HG03196 (cell line): ENCODE results near the gene ZIC4.

Experiments
- ATAC-seq: cut with Tn5 transposase; IDR thresholded peaks from one replicate; pipeline ENCODE4 v1.9.1; 2021; ENCODE audit not compliant: unreplicated experiment

ZIC4 gene

DNA sequence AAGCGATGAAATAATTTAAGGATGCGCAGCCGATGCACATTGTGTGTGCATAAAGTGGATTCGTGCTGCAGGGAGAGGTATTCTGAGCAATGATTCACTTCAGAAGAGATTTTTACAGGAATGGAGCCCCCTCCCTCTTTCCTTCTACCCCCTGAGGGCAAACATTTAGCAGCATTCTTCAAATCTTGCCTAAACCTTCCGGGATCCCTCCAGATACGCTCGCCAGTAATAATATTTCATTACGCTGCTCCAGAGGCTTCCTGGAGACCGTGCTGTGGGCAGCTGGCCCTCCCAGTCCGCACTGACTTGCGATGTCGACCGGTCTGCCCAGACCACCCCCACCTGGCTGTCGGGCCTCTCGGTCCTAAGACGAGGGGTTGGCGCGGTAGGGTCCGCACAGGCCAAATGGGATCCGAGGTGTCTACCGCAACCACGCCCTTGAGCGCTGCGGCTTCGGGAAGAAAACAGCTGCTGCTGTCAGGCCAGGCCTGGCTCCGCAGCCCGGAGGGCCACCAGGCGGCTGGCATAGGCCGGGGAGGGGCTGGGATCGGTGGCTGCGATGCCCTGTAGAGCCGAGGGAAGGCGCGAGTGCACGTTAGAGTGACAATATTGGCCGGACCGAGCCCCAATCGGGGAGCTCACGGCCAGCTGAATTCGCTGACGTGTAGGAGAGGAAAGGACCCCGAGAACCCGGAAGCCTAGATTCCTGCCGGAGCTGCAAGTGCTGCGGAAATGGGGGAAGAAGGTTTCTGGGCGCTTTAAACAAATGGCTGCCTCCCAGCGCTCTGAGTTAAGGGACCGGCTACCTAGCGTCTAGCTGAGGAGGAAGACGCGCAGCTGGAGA is 14.3 kb downstream of the ZIC4 start:
- no peak for ATAC-seq

DNA sequence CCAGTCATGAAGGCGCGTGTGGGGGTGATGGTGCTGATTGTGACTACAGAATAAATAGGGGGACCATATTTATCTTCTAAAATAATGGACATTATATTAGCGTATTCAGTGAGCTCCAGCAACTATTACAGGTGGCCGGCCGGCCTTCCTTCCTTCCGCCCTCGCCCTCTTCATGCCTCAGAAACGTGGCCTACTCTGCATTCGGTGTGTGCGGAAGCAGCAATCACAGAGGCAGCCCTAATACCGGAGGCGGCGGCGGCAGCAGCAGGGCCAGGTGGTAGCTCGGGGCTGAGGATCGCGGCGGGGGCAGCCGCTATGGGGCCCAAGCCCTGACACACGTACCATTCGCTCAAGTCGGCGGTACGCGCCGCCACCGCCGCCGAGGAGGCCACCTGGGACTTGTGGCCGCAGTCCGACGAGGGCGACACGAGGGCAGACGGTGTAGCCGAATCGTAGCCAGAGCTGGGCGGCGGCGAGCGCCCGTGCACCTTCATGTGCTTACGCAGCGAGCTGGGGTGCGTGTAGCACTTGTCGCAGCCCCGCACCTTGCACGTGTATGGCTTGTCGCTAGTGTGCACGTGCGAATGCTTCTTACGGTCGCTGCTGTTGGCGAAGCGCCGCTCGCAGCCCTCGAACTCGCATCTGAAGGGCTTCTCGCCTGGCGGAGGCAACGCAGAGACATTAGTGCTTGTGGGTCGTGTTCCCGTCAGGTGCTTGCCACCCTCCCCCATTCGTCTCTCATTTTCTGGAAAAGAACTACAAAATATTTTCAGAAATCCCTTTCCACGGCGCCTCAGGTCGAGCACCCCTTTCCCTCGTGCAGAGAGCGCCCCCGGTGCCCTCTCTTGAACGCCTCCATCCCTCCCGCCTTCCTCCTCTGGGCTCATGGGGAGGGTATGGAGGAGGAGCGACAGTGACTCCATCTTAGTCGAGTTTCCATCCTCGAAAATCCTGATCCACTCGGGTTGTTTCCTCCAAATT is 15.5 kb downstream of the ZIC4 start:
- no peak for ATAC-seq

DNA sequence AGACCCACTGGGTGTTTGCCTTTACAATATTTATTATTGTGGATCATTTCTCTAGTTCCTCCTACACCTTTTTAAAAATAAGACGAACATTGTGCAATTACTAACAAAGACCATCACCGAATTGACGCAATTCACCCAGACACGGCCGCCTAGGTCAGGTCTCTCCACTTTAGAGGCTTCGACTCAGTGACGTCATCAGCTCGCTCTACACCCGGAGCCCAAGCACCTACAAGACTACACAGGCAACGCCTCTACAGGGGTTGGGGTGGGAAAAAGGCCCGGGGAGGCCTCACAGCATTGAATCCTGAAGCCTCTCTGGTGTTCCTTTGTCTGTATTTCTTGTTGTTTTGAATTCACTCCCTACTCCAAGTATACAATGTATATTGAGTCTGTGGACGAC is 16.6 kb downstream of the ZIC4 start:
- no peak for ATAC-seq

DNA sequence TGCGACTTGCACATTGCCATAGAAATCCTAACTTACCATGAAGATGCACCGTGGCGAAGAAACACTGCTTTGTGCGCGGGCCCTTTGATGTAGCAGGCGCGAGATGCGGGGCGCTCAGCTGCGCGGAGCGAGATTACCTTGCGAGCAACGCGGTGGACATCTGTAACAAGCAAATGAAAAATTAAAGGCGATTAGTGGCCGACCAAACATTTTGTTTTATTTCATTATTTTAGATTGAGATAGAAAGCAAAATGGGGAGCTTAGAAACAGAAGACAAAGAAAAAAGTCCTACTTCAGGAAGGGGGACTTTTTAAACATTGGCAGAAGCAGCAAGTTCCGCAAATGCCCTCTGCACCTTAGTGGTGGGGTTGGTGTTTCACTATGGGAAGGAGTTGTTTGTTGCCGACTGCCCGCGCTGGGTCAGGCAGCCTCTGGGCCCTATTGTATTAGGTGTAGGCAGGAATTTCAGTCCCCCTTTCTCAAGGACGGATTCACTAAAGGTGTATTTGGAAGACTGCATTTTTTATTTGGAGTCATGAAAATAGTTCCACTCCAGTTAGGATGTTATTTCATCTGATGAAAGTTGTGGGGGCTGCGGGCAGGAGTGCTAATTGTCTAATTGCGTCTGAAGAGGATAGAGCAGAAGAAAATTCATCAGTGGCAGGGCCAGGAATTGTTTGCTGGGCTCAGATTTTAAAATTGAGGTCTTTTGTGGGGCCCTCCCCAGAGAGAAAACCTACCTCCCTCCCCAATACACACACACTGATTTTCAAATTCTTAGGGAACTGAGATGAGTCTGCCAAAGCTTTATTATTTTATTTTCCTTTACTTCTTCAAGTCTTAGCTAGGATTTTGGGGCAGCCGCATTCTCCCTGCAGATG is 17.4 kb downstream of the ZIC4 start:
- no peak for ATAC-seq

DNA sequence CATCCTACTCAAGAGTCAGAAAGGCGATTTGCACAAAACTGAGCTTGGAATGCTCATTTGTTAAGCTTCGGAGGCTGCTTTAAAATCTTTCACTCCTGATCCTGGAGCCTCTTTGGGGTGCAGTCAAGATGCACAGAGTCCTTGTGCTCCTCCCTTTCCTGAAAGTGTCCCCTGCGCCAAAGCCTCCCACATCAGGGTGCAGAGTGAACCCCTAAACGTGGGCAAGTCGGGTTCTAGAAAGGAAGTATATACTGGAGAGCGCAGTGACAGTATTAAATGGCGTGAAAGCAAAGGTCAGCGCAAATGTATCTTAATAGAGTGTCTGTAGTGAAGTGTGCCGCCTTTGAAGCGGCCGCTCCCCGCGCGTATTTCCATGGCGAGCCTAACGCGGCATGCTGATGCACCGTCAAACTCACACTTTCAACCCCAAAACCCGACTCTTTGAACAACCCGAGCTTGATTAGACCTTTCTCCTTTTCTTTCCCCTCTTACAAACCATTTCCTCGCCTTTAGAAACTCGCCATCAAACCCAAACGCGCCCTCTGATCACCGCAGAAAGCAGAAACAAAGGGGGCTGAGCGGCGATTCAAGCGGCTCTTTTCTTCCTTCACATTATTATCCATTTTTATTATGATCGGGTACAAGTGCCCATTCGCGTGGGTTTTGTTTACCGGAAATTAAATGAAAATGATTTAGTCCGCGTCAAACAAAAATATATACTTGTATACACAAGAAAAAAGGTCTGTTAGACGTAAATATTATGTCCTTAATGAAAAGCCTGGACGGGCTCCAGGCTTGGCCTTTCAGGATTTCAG is 18.3 kb downstream of the ZIC4 start:
- no peak for ATAC-seq

DNA sequence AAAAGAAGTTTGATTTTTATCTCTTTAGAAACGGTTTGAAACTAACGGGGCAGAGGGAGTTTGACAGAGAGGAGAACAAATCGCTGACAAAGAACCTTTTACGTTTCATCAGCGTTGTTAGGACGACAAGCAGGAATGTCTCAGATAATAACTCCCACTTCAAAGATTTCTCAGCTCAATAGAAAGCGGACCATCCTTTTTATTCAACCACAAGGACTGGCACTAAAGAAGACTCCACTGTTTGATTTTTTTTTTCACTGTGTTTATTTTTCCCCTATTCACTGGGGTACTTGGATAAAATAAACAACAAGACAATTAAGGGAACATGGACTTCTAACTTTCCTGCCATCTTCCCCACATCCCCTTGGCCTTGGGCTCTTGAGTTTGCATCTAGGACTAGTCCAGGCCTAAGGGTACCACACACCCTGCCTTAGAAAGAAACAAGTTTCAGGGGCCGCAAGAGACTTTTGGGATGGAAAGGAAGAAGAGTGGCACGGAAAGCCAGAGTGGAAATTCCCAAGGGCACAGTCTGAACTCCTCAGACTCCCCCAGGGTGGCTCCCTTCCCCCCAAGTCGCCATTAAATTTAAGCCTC is 19.0 kb downstream of the ZIC4 start:
- ATAC-seq = no peak

DNA sequence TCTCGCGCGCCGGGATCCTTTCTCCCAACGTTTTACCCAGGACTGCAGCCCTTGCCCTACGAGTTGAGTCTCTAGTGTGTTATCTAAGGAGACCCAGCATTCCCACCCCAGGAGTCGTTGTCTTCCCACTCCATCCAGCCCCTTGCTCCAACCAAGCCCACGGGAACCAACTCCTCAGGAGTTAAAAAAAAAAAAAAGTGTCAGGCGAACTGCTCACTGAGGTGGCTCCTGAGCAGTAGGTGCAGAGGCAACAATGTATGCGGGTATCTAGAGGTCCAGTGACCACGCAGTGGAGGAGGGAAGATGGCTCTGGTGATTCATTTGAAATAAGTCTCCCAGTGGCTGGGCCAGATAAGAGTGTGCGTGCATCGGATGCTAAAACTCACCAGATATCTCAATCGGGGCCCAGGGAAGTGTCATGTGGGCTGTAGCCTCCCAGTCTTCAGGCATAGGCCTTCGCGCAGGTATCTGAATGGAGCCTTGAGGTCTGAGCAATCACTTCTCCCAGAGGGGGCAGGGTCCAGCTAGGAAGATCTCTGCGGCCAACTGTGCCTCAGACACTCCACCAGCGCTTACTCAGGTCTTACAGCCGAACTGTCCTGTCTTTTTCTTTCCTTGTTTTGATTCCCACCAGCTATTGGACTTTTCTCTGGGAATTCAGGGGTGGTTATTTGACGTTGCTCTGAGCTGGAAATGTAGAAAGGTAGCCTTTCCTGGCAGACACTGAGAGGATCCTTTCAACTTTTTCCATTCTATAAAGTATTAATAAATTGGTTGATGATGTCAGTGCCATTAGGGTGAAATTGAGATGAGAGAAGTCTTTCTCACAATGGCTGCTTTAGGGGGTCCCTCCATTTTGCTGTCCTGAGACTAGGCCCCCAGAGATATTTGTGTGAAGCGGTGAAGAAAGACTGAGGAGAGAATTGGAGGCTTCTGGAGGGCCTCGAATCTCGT is 21.0 kb downstream of the ZIC4 start:
- ATAC-seq = no peak

DNA sequence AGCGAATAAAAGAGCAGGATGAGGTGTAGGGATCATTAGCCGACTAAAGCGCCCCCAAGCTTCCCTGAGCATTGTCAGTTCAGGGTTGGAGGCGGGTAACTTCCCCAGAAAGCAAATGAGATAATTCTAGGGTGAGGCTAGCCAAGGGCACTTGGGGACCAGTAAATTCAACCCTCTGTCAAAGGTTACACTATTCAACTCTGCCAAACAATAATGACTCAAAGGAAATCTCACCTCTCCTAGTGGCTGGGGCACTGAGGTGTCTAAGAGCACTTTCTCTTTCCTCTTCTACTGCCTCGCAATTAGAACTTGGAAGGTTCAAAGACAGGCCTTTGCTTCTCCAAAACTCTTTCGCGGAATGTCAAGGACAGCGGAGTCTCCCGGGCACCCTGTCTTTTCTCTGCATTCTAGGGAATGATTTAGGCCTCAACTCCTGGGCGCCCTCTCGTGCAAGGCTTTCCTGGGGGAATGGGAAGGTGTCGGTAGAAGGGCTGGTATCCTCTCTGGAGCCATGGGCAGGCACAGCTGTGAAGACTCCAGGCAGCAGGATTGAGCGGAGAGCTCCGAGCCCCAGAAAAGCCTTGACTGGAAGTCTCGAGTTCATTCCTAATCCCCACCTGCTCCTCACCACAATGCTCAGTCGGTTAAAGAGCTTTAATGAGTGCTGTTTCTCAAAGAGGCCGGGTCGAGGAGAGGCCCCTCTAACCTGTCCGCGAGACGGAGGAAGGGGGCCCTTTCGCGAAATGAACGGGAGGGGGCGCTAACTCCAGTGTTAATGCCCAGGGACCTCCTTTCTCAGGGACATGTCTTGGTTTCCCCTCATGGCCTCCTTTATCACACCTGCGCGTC is 21.9 kb downstream of the ZIC4 start:
- no peak for ATAC-seq

DNA sequence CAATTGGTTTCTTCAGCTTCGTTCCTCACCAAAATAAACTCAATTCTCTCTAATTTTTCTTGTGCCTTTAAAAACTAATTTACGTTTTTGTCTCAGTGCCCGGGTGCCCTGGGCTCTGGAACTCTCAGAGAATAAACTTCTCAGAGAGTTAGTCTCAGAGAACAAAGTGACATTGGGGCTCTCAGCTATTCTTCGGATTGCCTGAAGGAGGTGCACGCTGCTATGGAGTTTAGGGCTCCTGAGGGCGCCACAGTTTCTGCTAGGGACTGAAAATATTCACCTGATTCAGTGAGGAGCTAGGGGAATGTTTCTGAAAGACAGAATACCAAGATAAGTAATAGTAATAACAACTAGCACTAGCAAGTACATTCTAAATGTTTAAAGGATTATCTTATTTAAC is 22.7 kb downstream of the ZIC4 start:
- no peak for ATAC-seq

DNA sequence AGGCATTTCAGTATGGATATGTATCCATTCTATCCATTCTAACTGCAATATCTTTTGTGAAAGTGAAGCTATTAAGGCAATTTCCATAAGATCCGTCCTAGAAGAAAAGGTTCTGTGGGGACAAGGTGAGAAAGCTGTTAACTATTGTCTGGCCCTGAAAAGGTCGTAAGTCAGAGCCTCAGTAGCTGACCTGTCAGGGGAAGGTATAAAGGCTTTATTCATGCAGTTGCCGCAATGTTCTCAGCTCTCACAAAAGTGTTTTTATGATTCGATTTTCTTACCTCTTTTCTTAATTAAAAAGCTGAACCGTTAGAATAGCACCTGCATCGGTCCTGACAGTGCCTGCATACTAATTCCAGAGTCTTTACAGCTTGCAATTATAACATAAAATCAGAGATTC is 24.7 kb downstream of the ZIC4 start:
- no peak for ATAC-seq

DNA sequence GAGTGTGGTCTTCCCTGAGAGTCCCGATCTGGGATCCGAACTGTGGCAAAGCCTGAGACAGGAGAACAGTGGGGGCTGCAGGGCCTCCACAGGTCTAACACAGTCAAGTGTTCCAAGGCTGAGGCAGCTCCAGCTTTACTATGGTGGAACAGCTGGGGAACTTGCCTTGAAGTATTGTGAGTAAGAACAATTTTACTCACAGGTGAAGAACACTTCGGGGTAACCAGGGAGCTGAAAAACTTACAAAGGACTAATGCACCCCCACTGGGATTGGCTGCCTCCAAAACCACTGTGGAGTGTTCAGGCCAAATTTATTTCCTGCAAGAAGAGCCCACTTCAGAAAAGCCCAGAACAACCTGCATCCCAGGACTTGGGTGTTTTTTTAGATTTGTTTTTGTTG is 25.4 kb downstream of the ZIC4 start:
- no peak for ATAC-seq

DNA sequence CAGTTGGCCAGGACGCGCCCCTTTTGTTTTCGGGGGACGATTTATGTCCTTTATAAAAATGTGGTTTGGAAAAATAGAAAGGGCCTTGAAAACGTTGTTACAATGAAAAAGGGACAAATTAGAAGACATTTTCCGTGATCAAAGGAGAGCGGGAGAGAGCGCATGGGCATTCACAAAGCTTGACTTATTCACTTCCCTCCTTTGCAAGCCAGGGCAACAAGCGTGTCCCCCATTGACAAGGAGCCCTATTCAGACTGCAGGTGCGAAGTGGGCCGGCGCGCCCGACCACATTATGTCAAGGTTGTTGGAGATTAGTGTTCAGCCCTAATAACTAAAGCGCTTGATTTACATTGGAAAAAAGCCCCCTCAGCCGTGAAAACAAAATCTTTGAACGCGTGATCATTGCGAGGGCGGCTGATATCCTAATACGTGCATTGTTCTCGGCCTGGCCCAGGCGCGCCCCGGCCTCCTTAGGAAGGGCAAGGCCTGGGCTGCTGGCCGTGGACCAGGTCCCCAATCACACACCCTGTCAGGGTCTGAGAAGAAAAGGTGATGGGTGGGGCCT is 25.9 kb downstream of the ZIC4 start:
- ATAC-seq = no peak

DNA sequence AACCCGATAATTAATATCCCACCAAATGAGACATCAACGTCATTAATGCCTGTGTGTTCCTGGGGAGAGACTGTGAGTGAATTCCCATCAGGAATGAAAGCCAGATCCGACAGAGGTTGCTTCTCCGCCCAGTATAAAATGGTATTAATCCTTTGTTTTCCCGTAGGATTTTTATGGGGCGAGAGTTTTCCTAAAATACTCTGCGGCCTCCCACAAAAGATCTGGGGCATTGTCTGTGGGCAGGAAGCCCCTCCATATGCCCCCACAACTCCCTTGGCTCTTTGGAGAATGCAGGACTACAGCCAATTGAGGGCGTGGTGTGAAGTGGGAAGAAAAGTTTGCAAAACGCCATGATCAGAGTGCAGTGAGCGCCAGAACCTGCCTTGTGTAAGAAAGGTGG is 26.7 kb downstream of the ZIC4 start:
- no peak for ATAC-seq

DNA sequence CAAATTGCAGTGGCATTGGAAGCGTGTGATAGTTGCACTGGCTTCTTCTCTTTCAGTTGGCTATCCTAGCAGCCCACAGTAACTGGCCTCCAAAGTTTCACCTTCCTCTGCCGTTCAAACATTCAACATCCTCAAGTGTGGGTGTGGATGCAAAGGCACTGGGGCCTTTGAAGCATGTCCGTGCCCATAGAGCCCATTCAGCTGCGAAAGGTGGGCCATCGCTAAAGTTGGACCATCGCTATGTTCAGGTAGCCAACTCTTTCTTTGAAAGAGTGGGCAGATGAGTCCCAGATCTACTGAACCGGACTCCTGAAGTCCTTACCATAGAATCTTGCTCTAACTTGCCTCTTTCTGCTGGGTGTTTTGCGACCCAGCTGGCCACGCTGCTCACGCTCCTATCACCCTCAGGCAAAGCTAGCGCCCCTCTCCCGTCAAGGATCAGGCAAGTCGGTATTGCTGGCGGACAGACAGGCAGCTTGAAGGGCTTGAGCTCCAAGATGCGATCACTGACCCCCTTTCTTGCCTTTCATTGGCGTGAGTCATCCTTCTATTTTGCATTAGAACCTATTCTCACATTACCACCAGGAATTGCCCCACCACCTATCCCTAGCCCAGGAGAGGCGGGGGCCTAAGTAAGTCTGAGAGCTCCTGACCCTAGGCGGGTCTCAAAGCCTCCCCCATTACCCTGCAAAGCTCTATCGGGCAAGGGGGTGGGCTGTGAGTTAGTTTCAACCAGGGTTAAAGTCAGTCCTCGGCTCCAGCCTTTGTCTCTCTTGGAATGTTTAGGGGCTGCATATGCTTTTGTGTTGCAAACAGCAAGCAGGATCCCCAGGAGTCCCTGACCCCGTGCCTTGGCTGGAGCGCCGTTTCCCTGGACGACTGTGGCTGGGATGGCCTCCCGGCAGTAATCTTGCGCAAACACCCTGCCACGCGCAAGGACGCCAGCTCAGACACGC is 28.7 kb downstream of the ZIC4 start:
- ATAC-seq = no peak

DNA sequence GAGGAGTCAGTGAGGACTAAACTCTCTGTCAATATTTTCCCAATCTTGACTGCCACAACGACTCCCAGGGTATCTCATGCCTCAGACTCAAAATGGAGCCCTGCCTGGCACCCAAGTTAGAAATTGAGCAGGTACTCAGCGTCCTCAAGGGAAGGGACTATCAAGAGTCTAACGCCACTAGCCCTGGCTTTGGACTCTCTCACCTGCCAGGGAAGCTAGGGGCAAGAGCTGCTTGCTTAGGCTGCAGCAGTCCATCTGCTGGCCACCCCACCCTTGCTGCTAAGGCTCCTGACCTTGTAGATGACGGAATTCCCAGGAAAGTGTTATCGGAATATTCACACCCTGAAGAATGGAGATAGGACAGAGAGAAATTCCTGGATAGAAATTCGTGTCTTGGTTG is 33.0 kb downstream of the ZIC4 start:
- no peak for ATAC-seq

DNA sequence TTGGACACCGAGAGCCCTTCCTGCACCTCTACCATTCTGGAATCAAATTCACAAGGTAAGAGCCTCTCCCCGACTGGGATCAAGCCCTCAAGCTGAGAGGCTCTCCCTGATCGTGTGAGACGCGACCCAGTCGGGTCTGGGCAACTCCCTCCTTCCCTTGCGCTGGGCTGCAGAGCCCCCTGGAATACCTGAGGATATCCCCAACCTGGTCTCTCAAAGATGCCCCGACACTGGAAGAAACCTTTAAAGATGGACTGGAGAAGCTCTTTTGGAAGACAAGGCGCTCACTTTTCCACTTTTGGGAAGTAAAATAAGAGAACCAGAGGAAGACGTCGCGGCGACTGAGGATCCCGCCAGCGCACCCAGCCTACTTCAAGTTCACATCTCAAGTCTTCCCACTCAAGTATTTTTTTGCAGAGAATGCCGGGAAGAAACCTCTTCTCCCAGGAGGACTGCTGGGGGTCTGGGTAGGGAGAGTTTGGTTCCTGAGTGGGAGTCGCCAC is 33.8 kb downstream of the ZIC4 start:
- ATAC-seq = no peak
